ENCODE data around the gene MRPL12. TPM values are rescaled to one million over a fixed set of nuclear protein-coding genes. Genes with fewer than 3 reads are reported as not detected.
A peak's percentile ranks its signal among the peaks of the same experiment; 100 is the strongest.

Gene MRPL12
- total and polyA plus RNA-seq, 2 of the 13 experiments (the other 11 are each of a cell fraction or from before 2014, with no cell fraction given): 39.1 to 94.1 TPM

DNA sequence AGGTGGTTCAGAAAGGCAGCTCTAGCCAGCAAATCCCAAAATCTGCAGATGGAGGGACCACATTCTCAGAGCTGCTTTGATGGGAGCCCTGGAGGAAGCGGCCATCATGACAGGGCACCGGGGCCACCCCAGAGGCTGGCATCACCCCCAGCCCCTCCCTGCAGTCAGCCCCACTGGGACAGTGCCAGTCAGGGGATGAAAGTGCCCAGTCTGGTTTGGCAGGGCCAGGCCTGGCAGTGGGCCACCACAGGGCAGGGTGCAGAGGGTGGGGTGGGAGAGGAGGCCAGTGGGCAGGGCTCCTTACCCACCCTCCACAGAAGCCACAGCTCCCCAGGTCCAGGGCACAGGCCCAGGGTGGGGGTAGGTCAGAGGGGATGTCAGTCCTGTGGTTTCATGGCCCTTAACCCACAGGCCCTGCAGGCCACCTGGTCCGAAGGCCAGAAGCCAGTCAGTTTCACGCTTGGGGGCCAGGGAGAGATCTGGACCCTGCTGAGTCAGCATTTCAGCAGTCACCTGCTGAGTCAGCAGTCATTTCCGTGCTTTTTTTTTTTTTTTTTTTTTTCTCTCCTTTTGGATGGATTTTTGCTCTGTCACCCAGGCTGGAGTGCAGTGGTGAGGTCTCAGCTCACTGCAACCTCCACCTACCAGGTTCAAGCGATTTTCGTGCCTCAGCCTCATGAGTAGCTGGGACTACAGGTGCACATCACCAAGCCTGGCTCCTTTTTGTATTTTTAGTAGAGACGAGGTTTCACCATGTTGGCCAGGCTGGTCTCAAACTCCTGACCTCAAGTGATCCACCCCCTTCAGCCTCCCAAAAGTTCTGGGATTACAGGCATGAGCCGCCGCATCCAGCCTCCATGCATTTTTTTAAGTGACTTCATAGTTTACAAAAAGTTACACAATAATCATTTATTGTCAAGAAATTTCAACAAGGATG, 19.3 kb downstream of the MRPL12 start (continued):
- no peak for TF ChIP-seq HNF4G (IDR thresholded peaks at IDR 0.05; ENCODE audit: borderline replicate concordance, low read depth, low read length)
- TF ChIP-seq HNF4G (CRISPR knock-in tag; IDR thresholded peaks at IDR 0.05; ENCODE audit: borderline replicate concordance, low read depth): no peak
- TF ChIP-seq, protein P1, sequence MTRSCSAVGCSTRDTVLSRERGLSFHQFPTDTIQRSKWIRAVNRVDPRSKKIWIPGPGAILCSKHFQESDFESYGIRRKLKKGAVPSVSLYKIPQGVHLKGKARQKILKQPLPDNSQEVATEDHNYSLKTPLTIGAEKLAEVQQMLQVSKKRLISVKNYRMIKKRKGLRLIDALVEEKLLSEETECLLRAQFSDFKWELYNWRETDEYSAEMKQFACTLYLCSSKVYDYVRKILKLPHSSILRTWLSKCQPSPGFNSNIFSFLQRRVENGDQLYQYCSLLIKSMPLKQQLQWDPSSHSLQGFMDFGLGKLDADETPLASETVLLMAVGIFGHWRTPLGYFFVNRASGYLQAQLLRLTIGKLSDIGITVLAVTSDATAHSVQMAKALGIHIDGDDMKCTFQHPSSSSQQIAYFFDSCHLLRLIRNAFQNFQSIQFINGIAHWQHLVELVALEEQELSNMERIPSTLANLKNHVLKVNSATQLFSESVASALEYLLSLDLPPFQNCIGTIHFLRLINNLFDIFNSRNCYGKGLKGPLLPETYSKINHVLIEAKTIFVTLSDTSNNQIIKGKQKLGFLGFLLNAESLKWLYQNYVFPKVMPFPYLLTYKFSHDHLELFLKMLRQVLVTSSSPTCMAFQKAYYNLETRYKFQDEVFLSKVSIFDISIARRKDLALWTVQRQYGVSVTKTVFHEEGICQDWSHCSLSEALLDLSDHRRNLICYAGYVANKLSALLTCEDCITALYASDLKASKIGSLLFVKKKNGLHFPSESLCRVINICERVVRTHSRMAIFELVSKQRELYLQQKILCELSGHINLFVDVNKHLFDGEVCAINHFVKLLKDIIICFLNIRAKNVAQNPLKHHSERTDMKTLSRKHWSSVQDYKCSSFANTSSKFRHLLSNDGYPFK (CRISPR knock-in tag; IDR thresholded peaks at IDR 0.05; ENCODE audit: borderline replicate concordance): no peak
- peak; percentile 11; the same call in 1 of the 2 replicates for TF ChIP-seq GABPB1 (CRISPR knock-in tag; IDR thresholded peaks at IDR 0.05)
- TF ChIP-seq ZNF326 (CRISPR knock-in tag; IDR thresholded peaks at IDR 0.05; ENCODE audit: borderline replicate concordance): peak; percentile 80; the same call in 1 of the 2 replicates
- peak; percentile 69 for TF ChIP-seq KDM2A (CRISPR knock-in tag; IDR thresholded peaks at IDR 0.05; ENCODE audit: borderline replicate concordance, low read depth)
- TF ChIP-seq, protein P2, sequence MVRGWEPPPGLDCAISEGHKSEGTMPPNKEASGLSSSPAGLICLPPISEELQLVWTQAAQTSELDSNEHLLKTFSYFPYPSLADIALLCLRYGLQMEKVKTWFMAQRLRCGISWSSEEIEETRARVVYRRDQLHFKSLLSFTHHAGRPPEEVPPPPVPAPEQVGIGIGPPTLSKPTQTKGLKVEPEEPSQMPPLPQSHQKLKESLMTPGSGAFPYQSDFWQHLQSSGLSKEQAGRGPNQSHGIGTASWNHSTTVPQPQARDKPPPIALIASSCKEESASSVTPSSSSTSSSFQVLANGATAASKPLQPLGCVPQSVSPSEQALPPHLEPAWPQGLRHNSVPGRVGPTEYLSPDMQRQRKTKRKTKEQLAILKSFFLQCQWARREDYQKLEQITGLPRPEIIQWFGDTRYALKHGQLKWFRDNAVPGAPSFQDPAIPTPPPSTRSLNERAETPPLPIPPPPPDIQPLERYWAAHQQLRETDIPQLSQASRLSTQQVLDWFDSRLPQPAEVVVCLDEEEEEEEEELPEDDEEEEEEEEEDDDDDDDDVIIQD (CRISPR knock-in tag; IDR thresholded peaks at IDR 0.05; ENCODE audit: low read depth): no peak
- peak; percentile 32; the same call in 1 of the 2 replicates for TF ChIP-seq TBX2 (CRISPR knock-in tag; IDR thresholded peaks at IDR 0.05; ENCODE audit: borderline replicate concordance)
- no peak for TF ChIP-seq ZNF766 (CRISPR knock-in tag; IDR thresholded peaks at IDR 0.05; ENCODE audit: borderline replicate concordance)
- TF ChIP-seq ZFY (CRISPR knock-in tag; IDR thresholded peaks at IDR 0.05): 0 out of 2 replicates have a peak, but pooled peaks have one; percentile 16
- no peak for TF ChIP-seq ZSCAN31 (CRISPR knock-in tag; IDR thresholded peaks at IDR 0.05; ENCODE audit: low read depth)
- TF ChIP-seq, protein P3, sequence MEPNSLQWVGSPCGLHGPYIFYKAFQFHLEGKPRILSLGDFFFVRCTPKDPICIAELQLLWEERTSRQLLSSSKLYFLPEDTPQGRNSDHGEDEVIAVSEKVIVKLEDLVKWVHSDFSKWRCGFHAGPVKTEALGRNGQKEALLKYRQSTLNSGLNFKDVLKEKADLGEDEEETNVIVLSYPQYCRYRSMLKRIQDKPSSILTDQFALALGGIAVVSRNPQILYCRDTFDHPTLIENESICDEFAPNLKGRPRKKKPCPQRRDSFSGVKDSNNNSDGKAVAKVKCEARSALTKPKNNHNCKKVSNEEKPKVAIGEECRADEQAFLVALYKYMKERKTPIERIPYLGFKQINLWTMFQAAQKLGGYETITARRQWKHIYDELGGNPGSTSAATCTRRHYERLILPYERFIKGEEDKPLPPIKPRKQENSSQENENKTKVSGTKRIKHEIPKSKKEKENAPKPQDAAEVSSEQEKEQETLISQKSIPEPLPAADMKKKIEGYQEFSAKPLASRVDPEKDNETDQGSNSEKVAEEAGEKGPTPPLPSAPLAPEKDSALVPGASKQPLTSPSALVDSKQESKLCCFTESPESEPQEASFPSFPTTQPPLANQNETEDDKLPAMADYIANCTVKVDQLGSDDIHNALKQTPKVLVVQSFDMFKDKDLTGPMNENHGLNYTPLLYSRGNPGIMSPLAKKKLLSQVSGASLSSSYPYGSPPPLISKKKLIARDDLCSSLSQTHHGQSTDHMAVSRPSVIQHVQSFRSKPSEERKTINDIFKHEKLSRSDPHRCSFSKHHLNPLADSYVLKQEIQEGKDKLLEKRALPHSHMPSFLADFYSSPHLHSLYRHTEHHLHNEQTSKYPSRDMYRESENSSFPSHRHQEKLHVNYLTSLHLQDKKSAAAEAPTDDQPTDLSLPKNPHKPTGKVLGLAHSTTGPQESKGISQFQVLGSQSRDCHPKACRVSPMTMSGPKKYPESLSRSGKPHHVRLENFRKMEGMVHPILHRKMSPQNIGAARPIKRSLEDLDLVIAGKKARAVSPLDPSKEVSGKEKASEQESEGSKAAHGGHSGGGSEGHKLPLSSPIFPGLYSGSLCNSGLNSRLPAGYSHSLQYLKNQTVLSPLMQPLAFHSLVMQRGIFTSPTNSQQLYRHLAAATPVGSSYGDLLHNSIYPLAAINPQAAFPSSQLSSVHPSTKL (CRISPR knock-in tag; IDR thresholded peaks at IDR 0.05): no peak
- no peak for TF ChIP-seq ELF3 (CRISPR knock-in tag; IDR thresholded peaks at IDR 0.05)
- TF ChIP-seq, protein P4, sequence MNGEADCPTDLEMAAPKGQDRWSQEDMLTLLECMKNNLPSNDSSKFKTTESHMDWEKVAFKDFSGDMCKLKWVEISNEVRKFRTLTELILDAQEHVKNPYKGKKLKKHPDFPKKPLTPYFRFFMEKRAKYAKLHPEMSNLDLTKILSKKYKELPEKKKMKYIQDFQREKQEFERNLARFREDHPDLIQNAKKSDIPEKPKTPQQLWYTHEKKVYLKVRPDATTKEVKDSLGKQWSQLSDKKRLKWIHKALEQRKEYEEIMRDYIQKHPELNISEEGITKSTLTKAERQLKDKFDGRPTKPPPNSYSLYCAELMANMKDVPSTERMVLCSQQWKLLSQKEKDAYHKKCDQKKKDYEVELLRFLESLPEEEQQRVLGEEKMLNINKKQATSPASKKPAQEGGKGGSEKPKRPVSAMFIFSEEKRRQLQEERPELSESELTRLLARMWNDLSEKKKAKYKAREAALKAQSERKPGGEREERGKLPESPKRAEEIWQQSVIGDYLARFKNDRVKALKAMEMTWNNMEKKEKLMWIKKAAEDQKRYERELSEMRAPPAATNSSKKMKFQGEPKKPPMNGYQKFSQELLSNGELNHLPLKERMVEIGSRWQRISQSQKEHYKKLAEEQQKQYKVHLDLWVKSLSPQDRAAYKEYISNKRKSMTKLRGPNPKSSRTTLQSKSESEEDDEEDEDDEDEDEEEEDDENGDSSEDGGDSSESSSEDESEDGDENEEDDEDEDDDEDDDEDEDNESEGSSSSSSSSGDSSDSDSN (CRISPR knock-in tag; IDR thresholded peaks at IDR 0.05): peak; percentile 31; the same call in 1 of the 2 replicates
- 0 out of 2 replicates have a peak, but pooled peaks have one; percentile 4 for TF ChIP-seq KDM5B (CRISPR knock-in tag; IDR thresholded peaks at IDR 0.05; ENCODE audit: borderline replicate concordance)
- 0 out of 2 replicates have a peak, but pooled peaks have one; percentile 77 for TF ChIP-seq CENPT (CRISPR knock-in tag; IDR thresholded peaks at IDR 0.05; ENCODE audit: low read depth)
- TF ChIP-seq ZNF891 (CRISPR knock-in tag; IDR thresholded peaks at IDR 0.05): peak; percentile 48; the same call in 1 of the 2 replicates

Data from HepG2 (cell line).